GM18499 (cell line): Measurements from ENCODE around the gene MAGOH.
"Not testable (repeated sequence)": the region's sequence is repeated elsewhere in the genome, so short reads cannot be mapped to it uniquely, and the experiment has no call there.

Experiments used
- ATAC-seq: cut with Tn5 transposase; IDR thresholded peaks from one replicate; pipeline ENCODE4 v1.9.1; 2021; ENCODE audit warnings: moderate number of reproducible peaks; ENCODE audit not compliant: insufficient read depth, unreplicated experiment

MAGOH gene

DNA sequence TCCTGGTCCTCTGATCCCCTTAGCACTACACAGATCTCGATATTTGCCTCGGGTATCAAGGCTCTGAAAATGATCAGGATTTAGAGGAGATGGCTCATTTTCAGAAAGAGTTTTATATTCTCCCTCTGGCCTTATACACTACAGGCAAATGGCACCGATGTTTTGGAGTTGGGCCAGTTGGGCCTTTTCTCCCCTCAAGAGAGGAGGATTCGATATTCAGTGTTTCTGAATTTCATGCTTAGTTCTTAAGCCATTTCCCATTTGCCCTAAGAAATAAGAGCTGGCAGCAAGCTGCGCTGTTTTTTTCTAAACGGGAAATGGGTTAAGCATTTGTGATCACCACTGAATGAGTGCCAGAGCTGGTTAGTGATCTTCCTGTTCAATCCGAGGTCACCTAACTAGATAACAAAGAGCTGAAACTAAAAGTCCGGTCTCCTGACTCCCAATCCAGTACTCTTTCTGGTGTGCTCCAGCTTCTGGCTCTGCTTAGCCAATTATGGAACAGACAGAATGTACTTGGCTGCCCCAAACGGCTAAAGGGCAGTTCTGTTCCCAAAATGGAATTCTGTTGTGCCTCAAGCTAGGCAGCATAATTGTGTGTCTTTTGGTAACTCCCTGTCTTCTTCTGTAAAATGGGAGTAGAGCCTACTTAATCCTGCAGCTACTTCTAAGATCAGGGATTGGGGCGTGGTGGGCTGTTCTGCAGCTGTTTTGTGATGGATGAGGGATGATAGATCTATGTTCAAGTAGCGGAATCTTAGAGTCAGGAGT lies 42.9 kb downstream of the MAGOH start:
- ATAC-seq: no peak

DNA sequence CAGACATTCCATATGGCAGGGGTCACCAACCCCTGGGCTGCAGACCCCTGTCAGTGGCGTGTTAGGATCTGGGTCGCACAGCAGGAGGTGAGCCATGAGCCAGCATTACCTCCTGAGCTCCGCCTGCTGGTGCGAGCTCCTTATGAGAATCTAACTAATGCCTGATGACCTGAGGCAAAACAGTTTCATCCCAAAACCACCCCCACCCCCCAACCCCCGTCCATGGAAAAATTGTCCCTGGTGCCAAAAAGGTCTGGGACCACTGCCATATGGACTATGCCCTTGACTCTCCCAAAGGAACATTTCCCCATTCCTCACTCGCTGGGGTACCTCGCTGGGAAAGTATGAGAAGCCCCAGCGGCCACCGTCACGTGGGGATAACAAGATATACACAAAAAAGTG lies 48.1 kb downstream of the MAGOH start:
- ATAC-seq: no peak

DNA sequence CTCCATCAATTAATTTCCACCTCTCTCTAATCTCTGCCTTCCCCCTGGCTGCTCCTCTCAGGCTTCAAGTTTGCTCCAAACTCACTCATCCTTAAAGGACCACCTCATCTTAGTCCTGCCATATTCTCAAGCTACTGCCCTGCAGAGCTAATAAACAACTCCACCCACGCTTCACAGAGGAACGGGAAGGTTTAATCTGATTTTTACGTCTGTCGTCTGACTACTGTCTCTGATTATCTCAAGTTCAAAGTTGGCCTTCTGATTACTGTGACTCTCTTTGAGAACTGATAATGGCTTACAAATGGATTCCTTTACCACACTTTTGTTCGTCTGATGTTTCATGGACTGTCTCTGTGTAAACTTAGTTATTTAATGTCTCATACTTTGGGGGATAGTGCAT lies 49.3 kb downstream of the MAGOH start:
- ATAC-seq: no peak

DNA sequence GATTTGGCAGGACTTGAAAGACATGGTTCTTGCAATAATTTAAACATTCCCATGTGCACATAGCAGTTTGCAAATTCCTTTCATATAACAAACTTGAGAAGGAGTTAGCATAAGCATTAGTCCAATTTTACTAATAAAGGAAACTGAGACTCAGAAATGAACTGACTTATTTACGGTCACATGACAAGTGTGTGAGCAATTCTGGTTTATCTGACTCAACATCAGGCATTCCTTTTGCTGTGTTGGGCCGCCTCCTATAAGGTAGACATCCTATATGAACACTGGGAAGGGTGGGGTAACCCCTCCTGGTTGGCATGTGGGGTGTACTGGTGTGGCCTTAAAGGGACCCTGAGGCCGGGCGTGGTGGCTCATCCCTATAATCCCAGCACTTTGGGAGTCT lies 50.2 kb downstream of the MAGOH start:
- ATAC-seq: no peak

DNA sequence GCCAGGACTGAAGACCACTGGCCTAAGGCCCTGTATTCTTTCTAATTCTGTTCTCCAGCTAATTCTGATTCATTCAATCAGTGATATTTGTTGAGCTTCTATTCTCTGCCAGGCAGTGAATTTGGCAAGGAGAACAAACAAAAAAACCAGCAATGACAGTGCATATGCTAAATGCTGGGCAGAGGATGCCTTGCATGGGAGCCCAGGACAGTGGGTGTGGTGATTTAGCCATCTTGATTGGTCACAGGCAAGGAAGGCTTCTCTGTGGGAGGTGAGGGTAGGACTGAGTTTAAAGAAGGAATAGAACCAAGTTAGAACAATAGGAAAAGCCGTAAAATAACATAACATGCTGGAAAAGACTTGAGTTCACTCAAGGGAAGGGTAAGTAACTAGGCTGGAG lies 50.9 kb downstream of the MAGOH start:
- no peak for ATAC-seq

DNA sequence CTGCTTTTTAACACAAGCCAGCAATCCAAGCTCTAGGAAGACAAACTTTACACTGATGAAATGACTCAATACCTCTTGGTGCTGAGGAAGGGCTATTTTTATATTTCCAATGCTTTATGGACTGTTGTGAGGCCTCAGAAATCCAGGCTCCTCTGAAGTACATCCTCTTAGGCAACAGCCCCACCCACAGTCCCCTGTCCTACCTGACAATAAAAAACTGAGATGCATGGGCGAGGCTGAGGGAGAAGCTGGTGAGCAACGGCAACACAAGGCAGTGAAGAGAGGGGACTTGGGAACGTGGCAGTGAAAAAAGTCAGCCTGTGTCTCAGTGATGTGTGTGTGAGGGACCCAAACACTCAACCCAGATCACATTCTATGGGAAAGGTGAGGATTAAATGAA lies 51.8 kb downstream of the MAGOH start:
- ATAC-seq: no peak

DNA sequence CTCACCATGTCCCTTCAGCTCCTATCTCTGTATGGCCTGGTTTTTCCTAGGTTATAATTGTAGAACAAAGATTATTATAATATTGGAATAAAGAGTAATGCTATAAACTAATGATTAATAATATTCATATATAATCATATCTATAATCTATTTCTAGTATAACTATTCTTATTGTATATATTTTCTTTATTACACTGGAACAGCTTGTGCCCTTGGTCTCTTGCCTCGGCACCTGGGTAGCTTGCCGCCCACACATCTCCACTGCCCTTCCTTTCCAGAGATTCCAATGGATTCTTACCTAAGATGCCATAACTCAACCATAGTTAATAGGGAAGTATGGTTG lies 52.4 kb downstream of the MAGOH start:
- not testable (repeated sequence) for ATAC-seq

DNA sequence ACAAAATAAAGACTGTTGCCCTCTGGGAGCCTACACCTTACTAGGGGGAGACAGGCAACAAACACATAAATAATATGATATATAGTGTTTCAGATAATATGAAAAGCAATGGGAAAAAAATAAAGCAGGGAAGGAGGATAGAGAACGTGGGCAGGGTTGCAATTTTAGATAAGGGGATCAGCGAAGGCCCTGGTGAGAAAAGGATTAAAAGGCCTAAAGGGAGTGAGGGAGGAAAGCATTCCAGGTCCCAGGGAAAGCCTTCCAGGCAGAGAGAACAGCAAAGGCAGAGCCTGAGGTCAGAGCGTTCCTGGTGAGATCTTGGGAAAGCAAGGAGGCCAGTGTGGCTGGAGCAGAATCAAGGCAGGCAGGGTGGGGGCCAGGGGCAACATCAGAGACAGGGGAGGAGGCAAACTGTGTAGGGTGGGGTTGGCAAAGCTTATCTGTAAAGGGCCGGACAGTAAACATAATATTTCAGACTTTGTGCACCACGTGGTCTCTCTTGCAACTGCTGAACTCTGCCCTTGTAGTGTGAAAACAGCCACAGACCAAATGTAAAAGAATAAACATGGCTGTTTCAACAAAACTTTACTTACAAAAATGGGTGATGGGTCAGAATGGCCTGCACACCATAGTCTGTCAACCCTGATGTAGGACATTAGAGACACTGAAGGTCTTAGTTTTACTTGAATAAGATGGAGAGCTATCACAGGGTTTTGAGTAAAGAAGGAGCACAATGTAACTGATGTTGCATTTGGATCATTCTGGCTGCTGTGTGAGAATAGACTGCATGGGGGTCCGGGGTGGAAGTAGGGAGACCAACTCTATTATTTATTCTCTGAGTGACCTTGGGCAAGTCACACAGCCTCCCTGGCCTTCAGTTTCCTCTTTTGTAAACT lies 55.0 kb downstream of the MAGOH start:
- ATAC-seq: no peak

DNA sequence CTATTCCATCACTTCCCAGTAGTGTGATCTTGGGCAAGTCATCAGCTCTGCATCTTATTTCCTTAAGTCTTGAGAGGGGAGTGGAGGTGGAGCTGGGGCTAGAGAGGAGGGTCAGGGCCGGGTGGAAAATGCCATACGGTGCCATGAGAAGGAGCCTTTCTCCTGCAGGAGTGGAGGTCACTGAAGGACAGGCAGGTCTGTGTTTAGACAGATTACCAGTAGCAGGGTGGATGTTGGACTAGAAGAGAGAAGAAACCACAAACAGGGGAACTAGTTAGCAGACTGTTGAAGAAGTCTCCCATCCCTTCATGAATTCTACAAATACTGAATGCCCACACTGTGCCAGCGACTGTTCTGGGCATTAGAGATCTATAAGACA lies 55.6 kb downstream of the MAGOH start:
- ATAC-seq: no peak

DNA sequence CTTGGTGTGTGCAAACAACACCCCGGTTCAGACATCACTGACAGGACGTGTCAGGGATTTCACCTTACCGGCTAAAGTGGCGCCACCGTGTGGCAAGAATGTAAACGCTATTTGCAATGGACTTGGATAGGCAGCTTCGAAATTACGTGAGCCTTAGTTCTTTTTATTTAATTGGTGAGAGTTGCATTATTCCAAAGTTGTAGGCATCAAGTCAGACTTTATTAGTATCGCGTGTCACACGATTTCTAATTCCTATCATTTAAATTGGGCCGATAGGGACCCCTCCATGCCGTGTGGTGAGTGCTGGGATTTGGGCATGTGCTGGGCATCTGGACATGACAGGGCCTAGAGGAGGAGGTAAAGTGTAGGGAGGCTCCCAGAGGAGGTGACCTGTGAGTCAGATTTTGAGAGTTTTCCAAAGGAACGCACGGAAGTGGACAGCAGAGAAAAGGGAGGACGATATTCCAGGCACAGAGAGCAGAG lies 56.2 kb downstream of the MAGOH start:
- no peak for ATAC-seq

DNA sequence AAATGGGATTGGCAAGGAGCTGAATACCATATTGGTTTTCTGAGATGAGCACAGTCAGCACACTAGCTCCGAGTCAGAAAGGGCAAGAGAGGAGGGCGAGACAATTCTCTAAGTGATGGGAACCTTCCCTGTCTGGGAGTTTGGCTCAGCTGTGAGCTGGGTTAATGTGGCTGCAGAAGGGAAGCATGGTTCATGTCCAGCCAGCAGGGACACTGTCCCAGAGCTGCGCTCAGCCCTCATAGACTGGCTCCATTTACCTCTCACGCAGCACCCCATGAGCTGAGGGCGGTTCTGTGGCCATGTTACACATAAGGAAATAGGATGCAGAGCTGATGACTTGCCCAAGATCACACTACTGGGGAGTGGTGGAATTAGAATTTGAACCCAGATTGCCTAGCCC lies 57.4 kb downstream of the MAGOH start:
- ATAC-seq: no peak

DNA sequence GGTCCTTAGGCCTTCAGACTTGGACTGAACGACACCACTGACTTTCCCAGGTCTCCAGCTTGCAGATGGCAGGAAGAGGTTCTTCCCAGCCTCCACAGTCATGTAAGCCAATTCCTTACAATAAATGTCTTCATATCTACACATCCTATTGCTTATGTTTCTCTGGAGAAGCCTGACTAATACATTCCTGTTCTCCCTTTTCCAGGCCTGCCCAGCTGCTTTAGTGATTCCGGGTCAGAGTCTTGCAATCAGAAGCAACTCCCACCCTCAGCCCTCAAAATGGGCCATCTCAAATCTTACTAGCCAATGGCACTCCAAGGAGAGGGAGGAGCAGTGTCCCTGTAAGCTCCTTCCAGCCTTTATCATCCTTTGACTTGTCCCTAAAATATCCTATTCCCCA lies 58.1 kb downstream of the MAGOH start:
- ATAC-seq: no peak
